NCI-H524 treated with DMSO at 0.1 percent for 48 hours (cell line): ENCODE results near the gene CCDC34.

Experiments
- DNase-seq: peaks from one replicate; lab custom pipeline; 2025; lab: John Stamatoyannopoulos, UW

The CCDC34 gene

DNA sequence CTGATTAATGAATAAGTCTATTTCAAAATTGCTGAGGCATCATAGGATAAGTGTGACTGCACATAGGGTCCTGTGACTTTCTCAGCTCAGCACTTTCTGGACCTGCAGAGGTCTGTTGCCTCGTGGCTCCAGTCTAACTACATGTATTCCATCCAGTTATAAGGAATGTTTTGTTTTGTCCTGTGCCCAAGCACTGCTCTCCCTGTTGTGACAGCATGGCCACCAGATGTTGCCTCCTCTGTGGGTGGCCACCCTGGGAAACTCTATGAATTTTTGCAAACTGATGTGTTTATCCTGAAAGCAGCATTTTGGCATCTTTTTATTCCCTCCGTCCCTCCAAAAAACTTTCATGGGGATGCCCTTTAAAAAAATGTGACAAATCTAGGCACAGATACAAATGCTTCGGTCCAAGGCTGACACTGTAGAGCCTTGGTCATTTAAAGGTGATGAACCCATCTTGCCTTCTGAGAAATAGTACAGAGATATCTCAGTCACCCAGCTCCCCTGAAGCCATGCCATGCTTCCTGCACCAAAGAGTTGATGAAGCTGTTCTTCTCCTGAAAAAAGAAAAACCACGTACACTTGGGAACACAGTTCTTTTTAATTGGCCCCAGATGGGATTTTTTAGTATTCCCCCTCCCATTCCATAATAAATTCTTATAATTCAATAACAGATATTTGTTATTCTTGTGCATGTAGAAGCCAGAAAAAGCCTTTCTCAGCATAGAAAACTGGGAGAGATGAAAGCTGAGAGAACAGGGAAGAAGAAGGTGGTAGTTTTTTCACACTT is 72.6 kb downstream of the CCDC34 start:
- DNase-seq = no peak
